HUES6 (cell line): ENCODE data around the gene RADIL.

Experiments
- H3K27ac ChIP-seq: 2 replicates; pipeline ENCODE4 v1.7.0; 2013; ENCODE audit warnings: low read depth, mild to moderate bottlenecking, low read length, inconsistent platforms
- H3K27me3 ChIP-seq: 2 replicates; pipeline ENCODE4 v1.6.1; 2013; ENCODE audit warnings: low read length; ENCODE audit not compliant: control insufficient read depth, insufficient read depth
- H3K36me3 ChIP-seq: 2 replicates; pipeline ENCODE4 v1.6.1; 2013; ENCODE audit warnings: low read length; ENCODE audit not compliant: control insufficient read depth, insufficient read depth
- H3K4me1 ChIP-seq: 2 replicates; pipeline ENCODE4 v1.6.1; 2013; ENCODE audit warnings: low read length; ENCODE audit not compliant: control insufficient read depth, insufficient read depth
- H3K4me3 ChIP-seq: 2 replicates; pipeline ENCODE4 v1.5.1; 2013; ENCODE audit warnings: low read depth, low read length
- H3K9ac ChIP-seq: one replicate; pipeline ENCODE4 v1.6.1; 2013; ENCODE audit warnings: mild to moderate bottlenecking, low read length
- H3K9me3 ChIP-seq: 2 replicates; pipeline ENCODE4 v1.6.1; 2013; ENCODE audit warnings: low read depth, low read length; ENCODE audit not compliant: control insufficient read depth, insufficient read depth

Gene RADIL

GRCh38 chr7:4782333-4783291 lies 100.9 kb downstream of the RADIL start:
- H3K9ac ChIP-seq, result no peak overlapping the region
- H3K4me3 ChIP-seq, result no peak overlapping the region
- no peaks in the 10 kb centered on the region for H3K27me3 ChIP-seq
- H3K27ac ChIP-seq, result no peak overlapping the region
- no peaks in the 10 kb centered on the region for H3K4me1 ChIP-seq
- H3K9me3 ChIP-seq, result no peaks in the 10 kb centered on the region
- H3K36me3 ChIP-seq, result peaks cover 61% of the 10 kb centered on the region

- Histone ChIP-seq H3K9me3 (no peaks in the 10 kb centered on the region), H3K9ac (no peak overlapping the region), H3K4me3 (no peak overlapping the region), H3K4me1 (no peaks in the 10 kb centered on the region), H3K27ac (no peak overlapping the region), H3K36me3 (peaks cover 52% of the 10 kb centered on the region), H3K27me3 (no peaks in the 10 kb centered on the region)
Measured at GRCh38 chr7:4781366-4782069, 102.0 kb downstream of the RADIL start.

GRCh38 chr7:4779118-4779517 lies 104.4 kb downstream of the RADIL start:
- H3K4me3 ChIP-seq, result no peak overlapping the region
- H3K4me1 ChIP-seq, result peaks cover 5% of the 10 kb centered on the region; the same call in 1 of the 2 replicates
- H3K9me3 ChIP-seq, result no peaks in the 10 kb centered on the region
- peaks cover 32% of the 10 kb centered on the region for H3K36me3 ChIP-seq
- H3K9ac ChIP-seq, result no peak overlapping the region
- H3K27ac ChIP-seq, result no peak overlapping the region
- H3K27me3 ChIP-seq, result no peaks in the 10 kb centered on the region

GRCh38 chr7:4775848-4776623 lies 107.5 kb downstream of the RADIL start:
- H3K4me3 ChIP-seq, result peak overlapping the region; percentile 97
- peak overlapping the region; percentile 90 for H3K9ac ChIP-seq
- peak overlapping the region; percentile 60; the same call in 1 of the 2 replicates for H3K27ac ChIP-seq
- H3K27me3 ChIP-seq, result no peaks in the 10 kb centered on the region
- peaks cover 4% of the 10 kb centered on the region for H3K36me3 ChIP-seq
- peaks cover 5% of the 10 kb centered on the region; the same call in 1 of the 2 replicates for H3K4me1 ChIP-seq
- H3K9me3 ChIP-seq, result no peaks in the 10 kb centered on the region

GRCh38 chr7:4775250-4775847 lies 108.2 kb downstream of the RADIL start, which contains the start of gene AP5Z1:
Gene AP5Z1 (plus strand): TSS chr7:4775623. CDS start chr7:4775716, 93 bp downstream.
- no peaks in the 10 kb centered on the region for H3K36me3 ChIP-seq
- no peaks in the 10 kb centered on the region for H3K9me3 ChIP-seq
- peak within 1 kb of the TSS; percentile 93 for H3K9ac ChIP-seq
- peak within 1 kb of the TSS; percentile 78; the same call in 1 of the 2 replicates for H3K27ac ChIP-seq
- peak within 1 kb of the TSS; percentile 97 for H3K4me3 ChIP-seq
- peaks cover 5% of the 10 kb centered on the region; the same call in 1 of the 2 replicates for H3K4me1 ChIP-seq
- no peaks in the 10 kb centered on the region for H3K27me3 ChIP-seq

- no peaks in the 10 kb centered on the region for H3K9me3 ChIP-seq
- H3K27ac ChIP-seq, result peak overlapping the region; percentile 78; the same call in 1 of the 2 replicates
- H3K4me1 ChIP-seq, result peaks cover 5% of the 10 kb centered on the region; the same call in 1 of the 2 replicates
- no peaks in the 10 kb centered on the region for H3K36me3 ChIP-seq
- no peaks in the 10 kb centered on the region for H3K27me3 ChIP-seq
- peak overlapping the region; percentile 93 for H3K9ac ChIP-seq
- peak overlapping the region; percentile 97 for H3K4me3 ChIP-seq
Measured at GRCh38 chr7:4774658-4775249, 108.8 kb downstream of the RADIL start.

- Histone ChIP-seq H3K9ac (no peak overlapping the region), H3K27me3 (no peaks in the 10 kb centered on the region), H3K9me3 (no peaks in the 10 kb centered on the region), H3K4me1 (peaks cover 5% of the 10 kb centered on the region; the same call in 1 of the 2 replicates), H3K4me3 (no peak overlapping the region; the same call in 1 of the 2 replicates), H3K36me3 (no peaks in the 10 kb centered on the region), H3K27ac (no peak overlapping the region)
Measured at GRCh38 chr7:4774007-4774406, 109.5 kb downstream of the RADIL start.

GRCh38 chr7:4772306-4772705 lies 111.2 kb downstream of the RADIL start:
- no peak overlapping the region for H3K4me3 ChIP-seq
- H3K9ac ChIP-seq, result no peak overlapping the region
- no peaks in the 10 kb centered on the region for H3K9me3 ChIP-seq
- no peak overlapping the region for H3K27ac ChIP-seq
- peaks cover 5% of the 10 kb centered on the region; the same call in 1 of the 2 replicates for H3K4me1 ChIP-seq
- no peaks in the 10 kb centered on the region for H3K27me3 ChIP-seq
- no peaks in the 10 kb centered on the region for H3K36me3 ChIP-seq

GRCh38 chr7:4771737-4772136 lies 111.8 kb downstream of the RADIL start:
- Histone ChIP-seq H3K9ac (no peak overlapping the region), H3K9me3 (no peaks in the 10 kb centered on the region), H3K4me1 (peaks cover 5% of the 10 kb centered on the region; the same call in 1 of the 2 replicates), H3K27ac (no peak overlapping the region), H3K4me3 (no peak overlapping the region), H3K36me3 (no peaks in the 10 kb centered on the region), H3K27me3 (no peaks in the 10 kb centered on the region)

GRCh38 chr7:4770886-4771285 lies 112.6 kb downstream of the RADIL start:
- Histone ChIP-seq H3K9me3 (no peaks in the 10 kb centered on the region), H3K4me1 (peaks cover 5% of the 10 kb centered on the region; the same call in 1 of the 2 replicates), H3K27ac (no peak overlapping the region), H3K9ac (no peak overlapping the region), H3K4me3 (no peak overlapping the region), H3K36me3 (no peaks in the 10 kb centered on the region), H3K27me3 (no peaks in the 10 kb centered on the region)
